Measurements from ENCODE around the gene HNRNPUL1. TPM values are rescaled to one million over a fixed set of nuclear protein-coding genes. Genes with fewer than 3 reads are reported as not detected.

HNRNPUL1 gene
- total and polyA plus RNA-seq, 9 of the 15 experiments (the other 6 are each of a cell fraction or from before 2014, with no cell fraction given), result 7.3 to 211 (median 85.0) TPM

DNA sequence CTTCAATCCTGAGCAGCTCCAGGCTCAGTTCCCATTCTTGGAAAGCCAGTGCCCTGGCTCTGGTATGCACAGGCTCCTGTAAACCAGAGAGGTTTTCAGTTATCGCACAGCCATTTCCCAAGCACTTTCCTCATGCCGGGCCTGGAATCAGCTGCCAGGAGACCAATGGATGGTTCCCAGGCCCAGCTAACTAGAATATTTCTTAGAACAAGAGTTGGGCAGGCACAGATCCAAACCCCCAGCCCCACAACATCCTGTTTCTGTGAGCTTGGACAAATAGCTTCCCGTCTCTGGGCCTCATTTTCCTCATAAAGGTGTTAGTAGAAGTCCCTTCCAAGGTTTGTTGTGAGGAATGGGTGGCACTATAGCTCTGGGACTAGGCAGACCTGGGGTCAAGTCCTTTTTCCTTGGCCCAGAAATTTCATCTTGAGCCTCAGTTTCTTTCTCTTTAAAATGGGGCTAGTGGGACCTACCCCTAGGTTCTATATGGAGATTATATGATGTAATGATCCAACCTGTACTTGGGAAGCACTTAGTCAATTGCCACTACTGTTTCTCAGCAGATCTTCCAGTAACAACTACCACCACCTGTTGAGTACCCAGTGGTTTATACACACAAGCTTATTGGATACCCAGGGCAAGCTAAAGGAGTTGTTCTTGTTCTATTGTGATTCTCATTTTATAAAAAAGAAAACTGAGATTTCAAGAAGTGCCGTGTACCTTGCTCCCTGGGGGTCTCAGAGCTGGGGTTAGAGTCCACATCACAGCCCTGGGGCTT lies 40.7 kb downstream of the HNRNPUL1 start:
- in situ Hi-C loops (cut with MboI) (loop anchor here (25.0 kb wide), 1 partner anchor 257 kb away; no protein-coding TSS in a partner anchor), intact Hi-C loops (cut with micrococcal nuclease) (loop anchor here (5.0 kb wide), 2 partner anchors 47 to 103 kb away; partner anchors contain the start of gene TGFB1)
- ChIA-PET CTCF (ENCODE audit: low intra/inter-chr PET ratio) (no interaction called here), POLR2A (interaction anchor here (0.6 to 1.4 kb wide), 5 partner anchors 10 to 164 kb away, joined by 3 to 5 read pairs (median 4); partner anchors contain the start of gene HNRNPUL1)
- H3K79me2 ChIP-seq (ENCODE audit: control insufficient read depth, insufficient read depth, low read length), result peaks cover 5% of the 10 kb centered on the region; the same call in 1 of the 3 replicates
- peaks cover 83% of the 10 kb centered on the region for H3K36me3 ChIP-seq (ENCODE audit: control insufficient read depth, insufficient read depth, low read length)
- no peak overlapping the region for H3K9ac ChIP-seq (ENCODE audit: insufficient read depth in 1 of 2, low read depth in 2 of 2, low read length in 2 of 2)
- ATAC-seq, result no peak
- TF ChIP-seq NFIX (CRISPR knock-in tag; IDR thresholded peaks at IDR 0.05; ENCODE audit: low read depth) (no peak), ARID1B (IDR thresholded peaks at IDR 0.05) (no peak), MYC (IDR thresholded peaks at IDR 0.05; ENCODE audit: low read depth, low read length) (no peak), MYC (CRISPR knock-in tag; IDR thresholded peaks at IDR 0.05; ENCODE audit: borderline replicate concordance, low read depth) (no peak), RBM25 (IDR thresholded peaks at IDR 0.05; ENCODE audit: low read depth, low read length, severe bottlenecking) (peak; percentile 59), ZNF146 (CRISPR knock-in tag; IDR thresholded peaks at IDR 0.05; ENCODE audit: unreplicated experiment) (no peak), SMARCE1 (IDR thresholded peaks at IDR 0.05) (no peak)
- no peak for DNase-seq (ENCODE audit: extremely low read depth in 1 of 4, low spot score in 3 of 4)
- H3K27me3 ChIP-seq (ENCODE audit: control insufficient read depth in 2 of 2, insufficient read depth in 2 of 2, low read length in 2 of 2), result no peaks in the 10 kb centered on the region
- H4K20me1 ChIP-seq (replicated peaks; ENCODE audit: control insufficient read depth, insufficient read depth, low read length), result peaks cover 7% of the 10 kb centered on the region; the same call in 1 of the 2 replicates
- no TSS peak for BruUV-seq (replicated peaks)
- no peaks in the 10 kb centered on the region for H3K9me3 ChIP-seq (replicated peaks; ENCODE audit: control insufficient read depth, insufficient read depth, low read depth, low read length)
- no peaks in the 10 kb centered on the region for H3K9me1 ChIP-seq (ENCODE audit: control insufficient read depth, insufficient read depth, low read length)
- FAIRE-seq, result no peak
- H3K4me3 ChIP-seq, result no peak overlapping the region
- H3K4me2 ChIP-seq (ENCODE audit: insufficient read depth, low read length), result no peak overlapping the region
- no peak overlapping the region for H2AFZ ChIP-seq (ENCODE audit: low read depth, low read length)
- no peak overlapping the region for H3K27ac ChIP-seq (ENCODE audit: extremely low read depth, low read depth, low read length)
- WGBS (ENCODE audit: insufficient coverage, low coverage, missing lambda C conversion rate), result 97% methylated on average over 4 of the region's 4 CpGs
- H3K4me1 ChIP-seq (replicated peaks in 1 of 2; ENCODE audit: control insufficient read depth in 2 of 2, insufficient read depth in 2 of 2, low read length in 2 of 2), result peaks cover 11 to 12% of the 10 kb centered on the region in 2 experiments; a peak in 4 of 5 replicates

Measured in K562 (cell line).